ENCODE results near the gene CPNE8.

Gene CPNE8

GRCh38 chr12:38728894-38729293, 176.5 kb downstream of the CPNE8 start:
- no peak for DNase-seq (ENCODE audit: low read depth in 2 of 2)

DNA sequence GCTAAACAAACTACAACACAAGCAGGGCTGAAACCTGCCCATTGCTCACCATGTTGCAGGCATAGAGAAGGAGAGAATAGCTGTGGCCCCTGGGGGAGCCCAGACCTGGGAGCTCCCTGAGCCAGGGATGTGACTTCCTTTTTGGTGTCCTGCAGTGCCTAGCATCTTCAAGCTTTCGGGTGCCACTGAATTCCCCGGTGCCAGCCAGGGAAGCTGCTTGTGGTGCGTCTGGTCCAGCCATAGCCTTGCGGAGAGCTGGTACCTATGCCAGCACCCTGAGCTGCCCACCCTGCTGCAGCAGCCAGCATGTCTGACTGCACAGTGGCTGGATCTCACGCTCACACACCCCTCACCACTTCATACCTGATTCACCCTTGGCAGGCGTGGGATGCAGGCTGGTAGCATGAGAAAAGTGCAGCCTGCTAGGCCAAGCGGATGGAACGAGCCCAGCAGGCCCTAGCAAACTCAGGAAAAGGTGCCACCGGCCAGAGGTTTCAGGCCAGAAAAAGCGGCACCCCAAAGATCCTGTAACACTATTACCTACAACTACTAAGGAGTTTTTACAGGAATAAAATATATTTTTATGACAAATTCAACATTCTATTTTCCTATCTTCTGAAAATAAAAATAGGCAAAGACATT, 183.7 kb downstream of the CPNE8 start:
- DNase-seq (ENCODE audit: low read depth in 2 of 2), result no peak

DNA sequence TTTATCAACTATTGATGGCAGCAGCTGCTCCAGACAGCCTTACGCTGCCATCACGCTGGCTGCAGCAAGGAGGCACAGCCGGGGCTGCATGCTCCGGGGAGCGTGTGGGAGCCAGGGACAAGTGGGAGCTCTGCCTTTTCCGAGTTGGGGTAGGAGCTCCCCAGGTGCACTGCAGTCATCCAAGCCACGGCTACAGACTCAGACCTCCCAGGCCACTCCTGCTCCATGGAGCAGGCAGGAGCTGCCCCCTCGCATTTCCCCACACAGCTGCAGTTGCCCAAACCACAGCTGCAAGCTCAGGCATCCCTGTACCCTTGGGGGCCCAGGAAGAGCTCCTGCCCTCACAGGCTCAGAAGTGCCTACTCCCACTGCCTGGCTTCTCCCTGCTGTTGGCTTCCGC, 184.7 kb downstream of the CPNE8 start:
- DNase-seq (ENCODE audit: low read depth in 2 of 2), result no peak

DNA sequence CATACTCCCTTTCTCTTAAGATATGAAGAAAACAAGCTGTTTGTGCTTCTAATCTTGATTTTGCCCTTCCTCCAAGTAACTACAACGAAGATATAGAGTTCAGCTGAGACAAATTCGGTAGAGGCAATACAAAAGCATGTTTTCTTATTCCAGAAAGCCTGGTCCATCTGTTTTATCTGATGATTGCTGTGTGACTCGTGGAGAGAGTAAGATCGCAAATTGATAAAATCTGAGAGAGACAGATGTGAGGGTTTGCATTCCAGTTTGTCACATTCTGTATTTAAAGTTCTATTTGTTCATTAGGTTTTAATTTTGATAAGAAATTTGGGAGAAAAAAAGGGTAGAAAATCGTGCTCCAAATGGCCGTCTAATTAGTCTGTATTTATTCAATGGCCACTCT, 192.1 kb downstream of the CPNE8 start:
- DNase-seq (ENCODE audit: low read depth in 2 of 2), result no peak

- no peak for DNase-seq (ENCODE audit: low read depth in 2 of 2)
Observed at GRCh38 chr12:38711054-38711453, 194.3 kb downstream of the CPNE8 start.

DNA sequence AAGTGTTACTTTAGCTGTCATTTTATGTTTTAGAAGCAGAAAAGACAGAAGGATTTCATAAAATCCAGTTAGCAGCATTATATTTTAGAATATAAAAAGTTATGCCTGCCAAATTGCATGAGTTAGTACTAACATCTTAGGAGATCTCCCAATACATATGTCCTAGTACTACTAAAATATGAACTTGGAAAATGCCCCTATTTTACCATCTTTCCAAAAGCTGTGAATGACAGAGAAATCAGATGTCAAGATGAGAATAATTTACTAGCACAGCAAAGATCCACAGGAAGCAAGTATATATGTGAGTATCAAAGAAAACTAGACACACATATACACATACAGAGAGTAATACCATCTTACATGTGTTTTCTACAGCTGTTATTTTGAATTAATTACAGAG, 196.9 kb downstream of the CPNE8 start:
- no peak for DNase-seq (ENCODE audit: low read depth in 2 of 2)

DNA sequence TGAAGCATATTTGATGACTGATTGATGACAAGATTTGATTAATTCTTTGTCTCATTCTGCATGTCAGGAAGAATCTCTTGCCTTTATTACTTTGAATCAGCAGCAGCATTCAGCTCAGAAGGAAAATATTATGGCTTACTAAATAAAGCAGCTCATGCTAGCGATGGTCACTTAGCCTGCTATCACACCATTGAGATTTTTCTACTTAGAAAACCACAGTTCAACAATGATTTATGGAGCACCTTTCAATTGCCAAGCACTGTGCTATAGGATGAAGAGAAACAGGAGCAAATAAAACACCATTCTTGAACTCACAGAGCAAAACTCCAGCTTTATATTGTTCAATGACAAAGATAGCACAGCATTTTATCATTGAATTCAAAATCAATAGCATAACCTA, 197.7 kb downstream of the CPNE8 start:
- DNase-seq (ENCODE audit: low read depth in 2 of 2), result no peak

DNA sequence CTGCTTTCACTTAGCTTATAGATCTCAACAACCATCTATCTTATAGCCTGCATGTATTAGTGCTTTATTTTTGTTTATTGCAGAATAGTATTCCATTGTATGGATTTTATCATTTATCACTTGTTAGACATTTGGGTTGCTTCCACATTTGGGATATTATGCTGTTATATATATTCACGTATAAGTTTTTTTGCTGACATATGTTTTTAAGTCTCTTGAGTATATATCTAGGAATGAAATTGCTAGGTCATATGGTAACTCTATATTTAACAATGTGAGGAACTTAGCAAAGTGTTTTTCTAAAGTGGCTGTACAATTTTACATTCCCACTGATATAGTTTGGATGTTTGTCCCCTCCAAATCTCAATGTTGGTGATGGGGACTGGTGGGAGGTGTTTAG, 208.1 kb downstream of the CPNE8 start:
- DNase-seq (ENCODE audit: low read depth in 2 of 2), result no peak

GRCh38 chr12:38695057-38695456, 210.3 kb downstream of the CPNE8 start:
- no peak for DNase-seq (ENCODE audit: low read depth in 2 of 2)

DNA sequence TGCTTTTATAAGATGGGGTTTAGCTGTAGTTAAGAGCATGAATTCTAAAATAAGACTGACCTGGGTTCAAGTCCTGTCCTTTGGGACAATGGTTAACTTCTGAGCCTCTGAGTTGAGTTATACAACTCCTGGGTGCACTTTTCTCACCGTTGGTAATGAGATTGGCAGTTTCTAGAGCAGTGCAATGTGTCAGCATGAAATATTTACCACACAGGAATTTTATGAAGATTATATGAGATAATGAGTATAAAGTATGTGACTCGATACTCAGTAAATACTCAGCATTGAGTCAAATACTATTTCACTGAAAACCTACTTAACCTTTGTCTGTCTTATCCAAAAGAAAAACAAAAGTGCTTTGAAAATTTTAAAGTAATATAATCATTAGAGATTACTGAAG, 214.2 kb downstream of the CPNE8 start:
- no peak for DNase-seq (ENCODE audit: low read depth in 2 of 2)

GRCh38 chr12:38690646-38691045, 214.7 kb downstream of the CPNE8 start:
- DNase-seq (ENCODE audit: low read depth in 2 of 2), result no peak

DNA sequence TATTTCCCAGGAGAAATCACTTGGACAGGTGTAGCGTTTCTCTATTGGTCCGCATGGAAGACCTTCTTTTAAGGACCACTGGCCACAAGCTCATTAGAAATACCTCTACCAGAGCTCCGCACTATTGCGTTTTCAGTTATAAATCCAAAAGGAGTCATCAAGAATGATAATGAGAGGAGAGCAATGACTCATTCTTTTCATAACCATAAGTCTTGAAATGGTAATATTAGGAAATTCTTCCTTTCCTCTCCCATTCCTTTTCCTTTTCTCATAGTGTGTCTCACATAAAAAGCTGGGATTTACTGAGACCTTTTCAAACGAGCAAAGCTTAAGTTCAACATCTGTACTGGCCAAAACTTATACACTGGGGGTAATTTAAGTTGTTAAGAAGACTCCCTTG, 215.7 kb downstream of the CPNE8 start:
- no peak for DNase-seq (ENCODE audit: low read depth in 2 of 2)

DNA sequence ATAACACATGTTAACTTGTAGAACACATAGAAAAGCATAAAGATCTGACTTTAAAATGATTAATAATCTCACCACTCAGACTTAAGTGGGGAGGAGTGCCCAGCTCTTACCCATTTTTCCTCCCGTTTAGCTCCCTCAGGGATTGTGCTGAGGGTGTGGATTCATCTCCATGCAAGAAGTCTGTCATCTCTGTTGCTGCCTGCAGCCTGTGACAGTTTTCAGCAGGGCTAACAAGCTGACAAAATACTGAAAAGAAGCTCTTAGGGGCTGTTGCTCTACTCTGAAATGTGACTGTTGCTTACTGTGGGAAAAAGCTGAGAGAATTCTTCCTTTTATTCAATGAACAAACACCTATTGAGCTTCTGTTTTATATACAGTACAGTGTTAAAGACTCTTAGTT, 216.2 kb downstream of the CPNE8 start:
- DNase-seq (ENCODE audit: low read depth in 2 of 2), result no peak

DNA sequence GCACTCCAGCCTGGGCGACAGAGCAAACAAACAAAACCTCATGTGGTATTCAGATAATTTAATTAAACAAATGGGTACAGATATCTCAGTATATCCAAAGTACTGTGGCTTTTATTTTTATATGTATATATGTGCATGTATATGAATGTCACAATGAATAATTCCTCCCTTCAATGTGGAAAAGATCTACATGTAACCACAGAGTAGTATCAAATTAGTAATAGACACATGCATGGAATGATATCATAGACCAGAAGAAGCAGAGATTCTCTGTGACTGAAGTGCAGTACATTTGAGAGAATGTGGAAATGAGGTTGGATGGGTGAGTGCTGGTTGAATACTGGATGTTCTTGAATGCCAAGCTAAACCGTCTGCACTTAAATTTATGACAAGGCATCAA, 222.9 kb downstream of the CPNE8 start:
- no peak for DNase-seq (ENCODE audit: low read depth in 2 of 2)

DNA sequence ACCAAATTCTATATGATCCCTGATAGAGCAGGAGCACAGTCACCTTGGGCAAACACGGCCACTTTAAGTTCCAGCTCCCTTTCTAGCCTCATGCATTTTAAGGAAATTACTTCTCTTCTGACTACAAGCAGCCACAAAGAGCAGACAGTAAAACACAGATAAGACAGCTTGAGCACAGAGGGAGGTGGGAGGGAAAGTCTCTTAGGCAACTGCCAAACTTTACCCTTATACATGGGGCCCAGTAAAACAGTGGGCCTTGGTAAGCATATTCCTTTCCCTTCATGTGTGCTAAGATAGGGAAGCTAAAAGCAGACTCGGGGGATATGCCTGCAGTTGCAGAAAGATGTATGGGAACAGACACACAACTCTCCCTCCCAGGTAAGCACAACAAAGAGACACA, 235.9 kb downstream of the CPNE8 start:
- no peak for DNase-seq (ENCODE audit: low read depth in 2 of 2)

DNA sequence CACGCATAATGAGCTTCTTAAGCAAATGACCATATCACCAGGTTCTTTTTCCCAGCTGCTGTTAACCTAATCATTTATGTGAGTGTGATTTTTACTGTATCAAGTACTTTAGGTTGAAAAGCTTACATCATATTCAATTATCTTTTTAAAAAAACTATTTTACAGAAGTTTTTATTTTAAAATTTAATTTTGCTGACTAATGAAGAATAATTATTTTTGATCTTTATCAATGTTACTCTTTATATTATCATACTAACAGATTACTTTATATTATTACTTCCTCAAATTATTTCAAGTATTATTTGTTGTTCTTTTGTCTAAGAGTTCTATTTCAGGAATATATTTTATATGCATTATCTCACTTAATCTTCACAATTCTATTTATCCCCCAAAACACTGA, 236.3 kb downstream of the CPNE8 start:
- DNase-seq (ENCODE audit: low read depth in 2 of 2), result no peak

GRCh38 chr12:38666425-38666824, 239.0 kb downstream of the CPNE8 start:
- DNase-seq (ENCODE audit: low read depth in 2 of 2), result no peak

GRCh38 chr12:38664661-38665269, 240.6 kb downstream of the CPNE8 start:
- no peak for DNase-seq (ENCODE audit: low read depth in 2 of 2)

- no peak for DNase-seq (ENCODE audit: low read depth in 2 of 2)
Observed at GRCh38 chr12:38662829-38663228, 242.6 kb downstream of the CPNE8 start.

GRCh38 chr12:38653650-38654049, 251.7 kb downstream of the CPNE8 start:
- DNase-seq (ENCODE audit: low read depth in 2 of 2), result no peak

DNA sequence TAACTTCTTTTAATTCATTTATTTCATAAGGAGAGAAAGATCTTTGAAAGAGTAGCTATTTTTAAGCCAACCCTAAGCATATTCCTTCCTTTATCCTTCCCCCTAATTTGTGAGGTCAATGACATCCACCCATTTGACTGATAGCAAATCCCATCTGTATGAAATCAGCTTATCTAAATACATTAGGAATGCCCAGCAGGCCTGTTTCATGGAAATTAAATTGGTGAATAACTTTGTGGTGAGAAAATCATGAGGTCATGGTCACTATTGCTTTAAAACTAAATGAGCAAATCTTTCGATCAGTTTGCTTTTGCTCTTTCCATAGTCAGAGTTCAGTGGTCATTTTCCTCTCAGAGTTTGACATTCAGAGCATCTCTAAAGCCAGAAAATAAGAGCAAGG, 256.6 kb downstream of the CPNE8 start:
- DNase-seq (ENCODE audit: low read depth in 2 of 2), result no peak

- no peak for DNase-seq (ENCODE audit: low read depth in 2 of 2)
Observed at GRCh38 chr12:38646146-38646545, 259.2 kb downstream of the CPNE8 start.

DNA sequence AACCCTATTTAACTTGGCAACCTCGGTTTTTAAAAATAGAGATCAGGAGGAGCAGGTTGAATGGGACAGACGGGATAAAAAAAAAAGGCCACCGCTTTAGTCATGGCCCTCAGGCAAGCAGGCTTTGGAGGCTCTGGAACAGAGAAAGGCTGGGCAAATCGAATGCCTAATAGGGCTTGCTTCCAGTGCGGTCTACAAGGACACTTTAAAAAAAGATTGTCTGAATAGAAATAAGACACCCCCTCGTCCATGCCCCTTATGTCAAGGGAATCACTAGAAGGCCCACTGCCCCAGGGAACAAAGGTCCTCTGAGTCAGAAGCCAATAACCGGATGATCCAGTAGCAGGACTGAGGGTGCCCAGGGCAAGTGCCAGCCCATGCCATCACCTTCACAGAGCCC, 265.8 kb downstream of the CPNE8 start:
- no peak for DNase-seq (ENCODE audit: low read depth in 2 of 2)

GRCh38 chr12:38638401-38638800, 267.0 kb downstream of the CPNE8 start:
- DNase-seq (ENCODE audit: low read depth in 2 of 2), result no peak

Data from stimulated activated CD4-positive, alpha-beta T cell treated with anti-CD3 and anti-CD28 coated beads, Interleukin-1b, Interleukin-23, amount 100 ng/mL, for 1 hour (primary cell).